K562 (cell line): ENCODE results near the gene SLC22A16. TPM values are rescaled to one million over a fixed set of nuclear protein-coding genes. Genes with fewer than 3 reads are reported as not detected.

Experiments used
- KDM4B ChIP-seq, 2 experiments: fragments of 450-650 bp in 1 of 2; sonication (generic) in 1 of 2; IDR thresholded peaks; 2 replicates each; pipeline ENCODE4 v1.6.1; 2016 to 2017; ENCODE audit warnings: borderline replicate concordance in 2 of 2, antibody characterized with exemption in 1 of 2, low read depth in 1 of 2, mild to moderate bottlenecking in 1 of 2
- SNIP1 ChIP-seq: fragments of 450-650 bp; IDR thresholded peaks from 2 replicates; pipeline ENCODE4 v1.7.1; 2017; ENCODE audit warnings: low read depth, mild to moderate bottlenecking
- SREBF1 ChIP-seq: fragments of 150-350 bp; IDR thresholded peaks from 2 replicates; pipeline ENCODE4 v1.6.1; 2014; ENCODE audit warnings: antibody characterized with exemption, low read depth, low read length, borderline replicate concordance
- polyA plus RNA-seq, 8 experiments: library from polyadenylated mRNA; depleted of rRNA in 4 of 8; stranded (reverse) in 5 of 8; unstranded in 3 of 8; fragments of >200 nt; fragmentation: Nextera tagmentation in 2 of 8; fragmentation: Illumina TruSeq in 1 of 8; extraction: Ambion mirVana in 2 of 8; extraction: Trizol in 1 of 8; gene quantifications; 2 replicates each; pipeline versions ENCODE4 v1.2.1 to v1.2.3, GENCODE V29; 2011 to 2014; ENCODE audit warnings: inconsistent platforms in 1 of 8, missing spikeins in 1 of 8
- total RNA-seq, 7 experiments: library from RNA; depleted of rRNA in 6 of 7; stranded (reverse); fragments of >200 nt in 6 of 7; fragmentation: Illumina TruSeq in 2 of 7; extraction: Trizol in 2 of 7; gene quantifications; 2 replicates each; pipeline versions ENCODE4 v1.2.1 to v1.2.3, GENCODE V29; 2011 to 2021; ENCODE audit warnings: low replicate concordance in 1 of 7
- TF ChIP-seq, protein P1 (sequence below): fragments of 250-450 bp; sonication (Bioruptor Pico); IDR thresholded peaks from 2 replicates; pipeline ENCODE4 v1.5.0; 2021; ENCODE audit warnings: mild to moderate bottlenecking, borderline replicate concordance
- TF ChIP-seq, protein P2 (sequence below): sonication (generic); formaldehyde crosslinking; IDR thresholded peaks from 2 replicates; pipeline ENCODE4 v1.5.0; 2020; ENCODE audit warnings: missing genetic modification reagents
- TF ChIP-seq, protein P3 (sequence below): sonication (generic); formaldehyde crosslinking; IDR thresholded peaks from 2 replicates; pipeline ENCODE4 v1.8.0; 2023; ENCODE audit warnings: mild to moderate bottlenecking, missing genetic modification reagents
- TF ChIP-seq, protein P4 (sequence below): sonication (generic); formaldehyde crosslinking; IDR thresholded peaks from 2 replicates; pipeline ENCODE4 v1.8.1; 2023; ENCODE audit warnings: mild to moderate bottlenecking, missing genetic modification reagents

The SLC22A16 gene
- total and polyA plus RNA-seq, 9 of the 15 experiments (the other 6 are each of a cell fraction or from before 2014, with no cell fraction given), result not detected

DNA sequence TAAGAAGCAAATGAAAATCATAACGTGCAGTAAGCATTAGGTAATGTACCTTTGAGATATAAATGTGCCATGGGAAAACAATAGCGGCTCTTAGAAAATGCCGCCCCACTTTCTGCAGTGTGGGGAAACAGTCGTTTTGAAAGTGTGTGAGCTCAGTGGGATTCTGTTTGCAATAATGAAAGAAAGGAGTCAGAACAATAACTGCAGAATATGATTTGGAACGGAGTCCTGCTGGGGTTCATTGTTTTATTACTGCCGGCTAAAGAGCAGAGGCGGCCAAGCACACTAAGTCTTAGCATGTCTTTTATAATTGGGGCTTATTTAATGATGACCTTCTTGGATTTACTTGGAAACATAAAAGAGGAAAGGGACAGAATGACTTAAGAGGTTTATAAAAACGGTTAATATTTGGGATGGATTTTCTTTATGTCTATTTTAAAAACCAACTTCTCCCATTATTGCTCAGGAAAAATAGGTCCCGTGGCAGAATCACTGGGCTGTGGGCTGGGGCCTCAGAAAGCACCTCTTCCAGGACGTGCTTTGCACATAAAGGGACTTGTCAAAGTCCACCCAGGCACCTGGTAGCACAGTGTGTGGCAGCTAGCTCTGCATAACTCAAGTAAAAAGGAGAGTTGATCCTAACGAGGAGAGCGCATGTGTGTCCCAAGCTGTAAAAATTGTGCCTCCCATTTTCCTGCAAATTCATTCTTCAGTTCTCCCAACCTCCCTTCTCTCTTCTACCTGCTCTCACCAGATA, 44.0 kb upstream of the SLC22A16 start (continued):
- TF ChIP-seq, protein P1, sequence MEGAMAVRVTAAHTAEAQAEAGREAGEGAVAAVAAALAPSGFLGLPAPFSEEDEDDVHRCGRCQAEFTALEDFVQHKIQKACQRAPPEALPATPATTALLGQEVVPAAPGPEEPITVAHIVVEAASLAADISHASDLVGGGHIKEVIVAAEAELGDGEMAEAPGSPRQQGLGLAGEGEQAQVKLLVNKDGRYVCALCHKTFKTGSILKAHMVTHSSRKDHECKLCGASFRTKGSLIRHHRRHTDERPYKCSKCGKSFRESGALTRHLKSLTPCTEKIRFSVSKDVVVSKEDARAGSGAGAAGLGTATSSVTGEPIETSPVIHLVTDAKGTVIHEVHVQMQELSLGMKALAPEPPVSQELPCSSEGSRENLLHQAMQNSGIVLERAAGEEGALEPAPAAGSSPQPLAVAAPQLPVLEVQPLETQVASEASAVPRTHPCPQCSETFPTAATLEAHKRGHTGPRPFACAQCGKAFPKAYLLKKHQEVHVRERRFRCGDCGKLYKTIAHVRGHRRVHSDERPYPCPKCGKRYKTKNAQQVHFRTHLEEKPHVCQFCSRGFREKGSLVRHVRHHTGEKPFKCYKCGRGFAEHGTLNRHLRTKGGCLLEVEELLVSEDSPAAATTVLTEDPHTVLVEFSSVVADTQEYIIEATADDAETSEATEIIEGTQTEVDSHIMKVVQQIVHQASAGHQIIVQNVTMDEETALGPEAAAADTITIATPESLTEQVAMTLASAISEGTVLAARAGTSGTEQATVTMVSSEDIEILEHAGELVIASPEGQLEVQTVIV (CRISPR knock-in tag), result no peak
- TF ChIP-seq SREBF1 (no peak), SNIP1 (no peak), KDM4B (IDR thresholded peaks at IDR 0.05; ENCODE audit: borderline replicate concordance in 2 of 2, low read depth in 1 of 2) (no peak)
- TF ChIP-seq, protein P2, sequence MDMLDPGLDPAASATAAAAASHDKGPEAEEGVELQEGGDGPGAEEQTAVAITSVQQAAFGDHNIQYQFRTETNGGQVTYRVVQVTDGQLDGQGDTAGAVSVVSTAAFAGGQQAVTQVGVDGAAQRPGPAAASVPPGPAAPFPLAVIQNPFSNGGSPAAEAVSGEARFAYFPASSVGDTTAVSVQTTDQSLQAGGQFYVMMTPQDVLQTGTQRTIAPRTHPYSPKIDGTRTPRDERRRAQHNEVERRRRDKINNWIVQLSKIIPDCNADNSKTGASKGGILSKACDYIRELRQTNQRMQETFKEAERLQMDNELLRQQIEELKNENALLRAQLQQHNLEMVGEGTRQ, result no peak
- TF ChIP-seq, protein P3, sequence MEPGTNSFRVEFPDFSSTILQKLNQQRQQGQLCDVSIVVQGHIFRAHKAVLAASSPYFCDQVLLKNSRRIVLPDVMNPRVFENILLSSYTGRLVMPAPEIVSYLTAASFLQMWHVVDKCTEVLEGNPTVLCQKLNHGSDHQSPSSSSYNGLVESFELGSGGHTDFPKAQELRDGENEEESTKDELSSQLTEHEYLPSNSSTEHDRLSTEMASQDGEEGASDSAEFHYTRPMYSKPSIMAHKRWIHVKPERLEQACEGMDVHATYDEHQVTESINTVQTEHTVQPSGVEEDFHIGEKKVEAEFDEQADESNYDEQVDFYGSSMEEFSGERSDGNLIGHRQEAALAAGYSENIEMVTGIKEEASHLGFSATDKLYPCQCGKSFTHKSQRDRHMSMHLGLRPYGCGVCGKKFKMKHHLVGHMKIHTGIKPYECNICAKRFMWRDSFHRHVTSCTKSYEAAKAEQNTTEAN (CRISPR knock-in tag), result no peak
- TF ChIP-seq, protein P4, sequence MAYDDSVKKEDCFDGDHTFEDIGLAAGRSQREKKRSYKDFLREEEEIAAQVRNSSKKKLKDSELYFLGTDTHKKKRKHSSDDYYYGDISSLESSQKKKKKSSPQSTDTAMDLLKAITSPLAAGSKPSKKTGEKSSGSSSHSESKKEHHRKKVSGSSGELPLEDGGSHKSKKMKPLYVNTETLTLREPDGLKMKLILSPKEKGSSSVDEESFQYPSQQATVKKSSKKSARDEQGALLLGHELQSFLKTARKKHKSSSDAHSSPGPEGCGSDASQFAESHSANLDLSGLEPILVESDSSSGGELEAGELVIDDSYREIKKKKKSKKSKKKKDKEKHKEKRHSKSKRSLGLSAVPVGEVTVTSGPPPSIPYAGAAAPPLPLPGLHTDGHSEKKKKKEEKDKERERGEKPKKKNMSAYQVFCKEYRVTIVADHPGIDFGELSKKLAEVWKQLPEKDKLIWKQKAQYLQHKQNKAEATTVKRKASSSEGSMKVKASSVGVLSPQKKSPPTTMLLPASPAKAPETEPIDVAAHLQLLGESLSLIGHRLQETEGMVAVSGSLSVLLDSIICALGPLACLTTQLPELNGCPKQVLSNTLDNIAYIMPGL (CRISPR knock-in tag), result no peak
